ENCODE results near the gene AKNAD1. TPM values are rescaled to one million over a fixed set of nuclear protein-coding genes. Genes with fewer than 3 reads are reported as not detected.

The AKNAD1 gene
- total and polyA plus RNA-seq, 2 of the 13 experiments (the other 11 are each of a cell fraction or from before 2014, with no cell fraction given) = not detected

DNA sequence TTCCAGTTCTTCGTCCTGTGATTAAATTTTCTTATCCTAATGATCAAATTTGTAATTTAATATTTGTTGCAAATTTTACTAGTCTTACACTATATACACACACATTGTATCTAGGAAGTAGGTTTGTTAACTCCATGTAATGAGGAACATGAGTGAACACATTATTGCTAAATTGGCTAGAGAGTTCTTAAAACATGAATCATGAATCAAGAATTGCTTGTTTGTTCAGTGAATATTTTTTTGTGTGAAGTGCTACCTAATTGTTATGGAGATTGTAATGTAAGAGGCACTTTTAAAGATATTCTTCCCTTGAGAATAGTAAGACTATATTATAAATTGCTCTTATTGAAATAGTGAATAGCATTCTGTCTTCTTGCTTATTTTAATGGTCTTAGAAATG lies 24.5 kb upstream of the AKNAD1 start:
- Histone ChIP-seq H3K79me2 (ENCODE audit: insufficient read depth, low read length) (peaks cover 32% of the 10 kb centered on the region), H3K9ac (ENCODE audit: insufficient read depth, low read depth, low read length) (no peak overlapping the region), H3K4me1 (ENCODE audit: insufficient read depth, low read length) (peaks cover 19% of the 10 kb centered on the region; the same call in 1 of the 2 replicates), H3K9me3 (ENCODE audit: low read length) (no peaks in the 10 kb centered on the region), H3K4me2 (ENCODE audit: low read depth, low read length) (no peak overlapping the region), H3K27ac (ENCODE audit: extremely low read length, insufficient read depth, low read length) (no peak overlapping the region), H3K4me3 (replicated peaks in 1 of 3; ENCODE audit: insufficient read depth in 1 of 3, low read depth in 2 of 3, low read length in 3 of 3) (no peak overlapping the region), H4K20me1 (ENCODE audit: insufficient read depth, low read length) (no peaks in the 10 kb centered on the region), H3K27me3 (ENCODE audit: control insufficient read depth in 1 of 2, insufficient read depth in 2 of 2, low read length in 2 of 2) (no peaks in the 10 kb centered on the region), H2AFZ (ENCODE audit: low read length) (no peak overlapping the region), H3K36me3 (replicated peaks in 1 of 2; ENCODE audit: control insufficient read depth in 1 of 2, insufficient read depth in 2 of 2, low read length in 2 of 2) (0 out of 5 replicates have a peak, but pooled peaks cover 0 to 2% of the 10 kb centered on the region in 2 experiments)
- in situ Hi-C loops (cut with HindIII; ENCODE audit: extremely low pct_ligation_motif_present, low pct_unique_long_range_greater_than_20kb) (no loop called here), intact Hi-C loops (cut with micrococcal nuclease; ENCODE audit: unreplicated experiment) (no loop called here)
- TF ChIP-seq, protein P1, sequence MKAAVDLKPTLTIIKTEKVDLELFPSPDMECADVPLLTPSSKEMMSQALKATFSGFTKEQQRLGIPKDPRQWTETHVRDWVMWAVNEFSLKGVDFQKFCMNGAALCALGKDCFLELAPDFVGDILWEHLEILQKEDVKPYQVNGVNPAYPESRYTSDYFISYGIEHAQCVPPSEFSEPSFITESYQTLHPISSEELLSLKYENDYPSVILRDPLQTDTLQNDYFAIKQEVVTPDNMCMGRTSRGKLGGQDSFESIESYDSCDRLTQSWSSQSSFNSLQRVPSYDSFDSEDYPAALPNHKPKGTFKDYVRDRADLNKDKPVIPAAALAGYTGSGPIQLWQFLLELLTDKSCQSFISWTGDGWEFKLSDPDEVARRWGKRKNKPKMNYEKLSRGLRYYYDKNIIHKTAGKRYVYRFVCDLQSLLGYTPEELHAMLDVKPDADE (CRISPR knock-in tag; IDR thresholded peaks at IDR 0.05) = no peak
- TF ChIP-seq HOXD1 (CRISPR knock-in tag; IDR thresholded peaks at IDR 0.05) (no peak), EEA1 (CRISPR knock-in tag; IDR thresholded peaks at IDR 0.05; ENCODE audit: borderline replicate concordance) (no peak), ZNF260 (CRISPR knock-in tag; IDR thresholded peaks at IDR 0.05; ENCODE audit: borderline replicate concordance, low read depth) (no peak), XBP1 (CRISPR knock-in tag; IDR thresholded peaks at IDR 0.05) (no peak), ZBTB8A (CRISPR knock-in tag; IDR thresholded peaks at IDR 0.05; ENCODE audit: borderline replicate concordance, low read depth) (no peak), ETV5 (CRISPR knock-in tag; IDR thresholded peaks at IDR 0.05; ENCODE audit: borderline replicate concordance) (no peak), RARA (CRISPR knock-in tag; IDR thresholded peaks at IDR 0.05) (no peak), IRX3 (CRISPR knock-in tag; IDR thresholded peaks at IDR 0.05; ENCODE audit: borderline replicate concordance, low read depth) (no peak), LCORL (IDR thresholded peaks at IDR 0.05) (no peak), LCORL (CRISPR knock-in tag; IDR thresholded peaks at IDR 0.05) (no peak), KLF11 (CRISPR knock-in tag; IDR thresholded peaks at IDR 0.05) (no peak), NR2F6 (IDR thresholded peaks at IDR 0.05) (no peak), NR2F6 (CRISPR knock-in tag; IDR thresholded peaks at IDR 0.05) (no peak), ZNF850 (CRISPR knock-in tag; conservative IDR thresholded peaks at IDR 0.05) (no peak), ZBTB38 (CRISPR knock-in tag; IDR thresholded peaks at IDR 0.05) (no peak), ZNF30 (CRISPR knock-in tag; IDR thresholded peaks at IDR 0.05) (no peak), SMARCE1 (IDR thresholded peaks at IDR 0.05; ENCODE audit: borderline replicate concordance) (no peak)
- TF ChIP-seq, protein P2, sequence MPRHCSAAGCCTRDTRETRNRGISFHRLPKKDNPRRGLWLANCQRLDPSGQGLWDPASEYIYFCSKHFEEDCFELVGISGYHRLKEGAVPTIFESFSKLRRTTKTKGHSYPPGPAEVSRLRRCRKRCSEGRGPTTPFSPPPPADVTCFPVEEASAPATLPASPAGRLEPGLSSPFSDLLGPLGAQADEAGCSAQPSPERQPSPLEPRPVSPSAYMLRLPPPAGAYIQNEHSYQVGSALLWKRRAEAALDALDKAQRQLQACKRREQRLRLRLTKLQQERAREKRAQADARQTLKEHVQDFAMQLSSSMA (CRISPR knock-in tag; IDR thresholded peaks at IDR 0.05) = no peak
- TF ChIP-seq, protein P3, sequence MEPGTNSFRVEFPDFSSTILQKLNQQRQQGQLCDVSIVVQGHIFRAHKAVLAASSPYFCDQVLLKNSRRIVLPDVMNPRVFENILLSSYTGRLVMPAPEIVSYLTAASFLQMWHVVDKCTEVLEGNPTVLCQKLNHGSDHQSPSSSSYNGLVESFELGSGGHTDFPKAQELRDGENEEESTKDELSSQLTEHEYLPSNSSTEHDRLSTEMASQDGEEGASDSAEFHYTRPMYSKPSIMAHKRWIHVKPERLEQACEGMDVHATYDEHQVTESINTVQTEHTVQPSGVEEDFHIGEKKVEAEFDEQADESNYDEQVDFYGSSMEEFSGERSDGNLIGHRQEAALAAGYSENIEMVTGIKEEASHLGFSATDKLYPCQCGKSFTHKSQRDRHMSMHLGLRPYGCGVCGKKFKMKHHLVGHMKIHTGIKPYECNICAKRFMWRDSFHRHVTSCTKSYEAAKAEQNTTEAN (CRISPR knock-in tag; conservative IDR thresholded peaks at IDR 0.05) = no peak
- TF ChIP-seq, protein P4, sequence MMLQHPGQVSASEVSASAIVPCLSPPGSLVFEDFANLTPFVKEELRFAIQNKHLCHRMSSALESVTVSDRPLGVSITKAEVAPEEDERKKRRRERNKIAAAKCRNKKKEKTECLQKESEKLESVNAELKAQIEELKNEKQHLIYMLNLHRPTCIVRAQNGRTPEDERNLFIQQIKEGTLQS (CRISPR knock-in tag; IDR thresholded peaks at IDR 0.05) = no peak
- ChIA-PET POLR2A (no interaction called here), CTCF (ENCODE audit: low intra/inter-chr PET ratio, low total read pairs) (no interaction called here)
- no TSS peak for BruUV-seq (replicated peaks)
- FAIRE-seq (no peak), ATAC-seq (no peak), DNase-seq (ENCODE audit: low spot score) (no peak)
- 96% methylated on average over 1 of the region's 1 CpG for WGBS (ENCODE audit: low lambda C conversion rate)
